HEK293 (cell line): Measurements from ENCODE around the gene DHRS12.

Experiments
- GFI1B ChIP-seq: fragments of 450-650 bp; formaldehyde crosslinking; IDR thresholded peaks from 2 replicates; pipeline ENCODE4 v1.5.1; 2016; ENCODE audit warnings: missing biosample characterization, missing genetic modification characterization
- ZBTB21 ChIP-seq: fragments of 450-650 bp; formaldehyde crosslinking; IDR thresholded peaks from 2 replicates; pipeline ENCODE4 v1.5.1; 2017; ENCODE audit warnings: missing biosample characterization, missing genetic modification characterization
- ZNF114 ChIP-seq: fragments of 450-650 bp; formaldehyde crosslinking; IDR thresholded peaks from 2 replicates; pipeline ENCODE4 v1.5.0; 2017; ENCODE audit warnings: missing biosample characterization, missing genetic modification characterization
- ZNF223 ChIP-seq: fragments of 450-650 bp; formaldehyde crosslinking; IDR thresholded peaks from 2 replicates; pipeline ENCODE4 v1.5.1; 2016; ENCODE audit warnings: missing biosample characterization, missing genetic modification characterization
- ZNF311 ChIP-seq: fragments of 450-650 bp; formaldehyde crosslinking; IDR thresholded peaks from 2 replicates; pipeline ENCODE4 v1.5.1; 2017; ENCODE audit warnings: missing biosample characterization, missing genetic modification characterization, borderline replicate concordance
- ZNF501 ChIP-seq: fragments of 450-650 bp; formaldehyde crosslinking; IDR thresholded peaks from 2 replicates; pipeline ENCODE4 v1.5.1; 2016; ENCODE audit warnings: missing biosample characterization, missing genetic modification characterization
- ZNF529 ChIP-seq: fragments of 450-650 bp; formaldehyde crosslinking; IDR thresholded peaks from 2 replicates; pipeline ENCODE4 v1.5.1; 2017; ENCODE audit warnings: missing genetic modification characterization, missing biosample characterization; ENCODE audit not compliant: insufficient replicate concordance
- ZNF660 ChIP-seq: fragments of 450-650 bp; IDR thresholded peaks from 2 replicates; pipeline ENCODE4 v1.5.1; 2018; ENCODE audit warnings: missing biosample characterization, mild to moderate bottlenecking, missing genetic modification characterization
- ZNF777 ChIP-seq: fragments of 450-650 bp; formaldehyde crosslinking; IDR thresholded peaks from 2 replicates; pipeline ENCODE4 v1.5.1; 2017; ENCODE audit warnings: missing biosample characterization, missing genetic modification characterization, borderline replicate concordance
- TF ChIP-seq, protein P1 (sequence below): fragments of 450-650 bp; formaldehyde crosslinking; IDR thresholded peaks from 2 replicates; pipeline ENCODE4 v1.5.1; 2016; ENCODE audit warnings: missing biosample characterization, missing genetic modification characterization, low read depth
- TF ChIP-seq, protein P2 (sequence below): fragments of 450-650 bp; formaldehyde crosslinking; IDR thresholded peaks from 2 replicates; pipeline ENCODE4 v1.5.1; 2016; ENCODE audit warnings: missing biosample characterization, missing genetic modification characterization
- TF ChIP-seq, protein P3 (sequence below): fragments of 450-650 bp; formaldehyde crosslinking; IDR thresholded peaks from 2 replicates; pipeline ENCODE4 v1.5.1; 2016; ENCODE audit warnings: missing biosample characterization, missing genetic modification characterization

- TF ChIP-seq GFI1B (tag by site-specific recombination) = no peak
- TF ChIP-seq, protein P1, sequence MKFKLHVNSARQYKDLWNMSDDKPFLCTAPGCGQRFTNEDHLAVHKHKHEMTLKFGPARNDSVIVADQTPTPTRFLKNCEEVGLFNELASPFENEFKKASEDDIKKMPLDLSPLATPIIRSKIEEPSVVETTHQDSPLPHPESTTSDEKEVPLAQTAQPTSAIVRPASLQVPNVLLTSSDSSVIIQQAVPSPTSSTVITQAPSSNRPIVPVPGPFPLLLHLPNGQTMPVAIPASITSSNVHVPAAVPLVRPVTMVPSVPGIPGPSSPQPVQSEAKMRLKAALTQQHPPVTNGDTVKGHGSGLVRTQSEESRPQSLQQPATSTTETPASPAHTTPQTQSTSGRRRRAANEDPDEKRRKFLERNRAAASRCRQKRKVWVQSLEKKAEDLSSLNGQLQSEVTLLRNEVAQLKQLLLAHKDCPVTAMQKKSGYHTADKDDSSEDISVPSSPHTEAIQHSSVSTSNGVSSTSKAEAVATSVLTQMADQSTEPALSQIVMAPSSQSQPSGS (tag by site-specific recombination) = no peak
- TF ChIP-seq ZNF777 (tag by site-specific recombination) = no peak
- TF ChIP-seq, protein P2, sequence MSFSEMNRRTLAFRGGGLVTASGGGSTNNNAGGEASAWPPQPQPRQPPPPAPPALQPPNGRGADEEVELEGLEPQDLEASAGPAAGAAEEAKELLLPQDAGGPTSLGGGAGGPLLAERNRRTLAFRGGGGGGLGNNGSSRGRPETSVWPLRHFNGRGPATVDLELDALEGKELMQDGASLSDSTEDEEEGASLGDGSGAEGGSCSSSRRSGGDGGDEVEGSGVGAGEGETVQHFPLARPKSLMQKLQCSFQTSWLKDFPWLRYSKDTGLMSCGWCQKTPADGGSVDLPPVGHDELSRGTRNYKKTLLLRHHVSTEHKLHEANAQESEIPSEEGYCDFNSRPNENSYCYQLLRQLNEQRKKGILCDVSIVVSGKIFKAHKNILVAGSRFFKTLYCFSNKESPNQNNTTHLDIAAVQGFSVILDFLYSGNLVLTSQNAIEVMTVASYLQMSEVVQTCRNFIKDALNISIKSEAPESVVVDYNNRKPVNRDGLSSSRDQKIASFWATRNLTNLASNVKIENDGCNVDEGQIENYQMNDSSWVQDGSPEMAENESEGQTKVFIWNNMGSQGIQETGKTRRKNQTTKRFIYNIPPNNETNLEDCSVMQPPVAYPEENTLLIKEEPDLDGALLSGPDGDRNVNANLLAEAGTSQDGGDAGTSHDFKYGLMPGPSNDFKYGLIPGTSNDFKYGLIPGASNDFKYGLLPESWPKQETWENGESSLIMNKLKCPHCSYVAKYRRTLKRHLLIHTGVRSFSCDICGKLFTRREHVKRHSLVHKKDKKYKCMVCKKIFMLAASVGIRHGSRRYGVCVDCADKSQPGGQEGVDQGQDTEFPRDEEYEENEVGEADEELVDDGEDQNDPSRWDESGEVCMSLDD (tag by site-specific recombination) = no peak
- no peak for TF ChIP-seq ZNF529
- TF ChIP-seq ZNF223 (tag by site-specific recombination) = no peak
- TF ChIP-seq, protein P3, sequence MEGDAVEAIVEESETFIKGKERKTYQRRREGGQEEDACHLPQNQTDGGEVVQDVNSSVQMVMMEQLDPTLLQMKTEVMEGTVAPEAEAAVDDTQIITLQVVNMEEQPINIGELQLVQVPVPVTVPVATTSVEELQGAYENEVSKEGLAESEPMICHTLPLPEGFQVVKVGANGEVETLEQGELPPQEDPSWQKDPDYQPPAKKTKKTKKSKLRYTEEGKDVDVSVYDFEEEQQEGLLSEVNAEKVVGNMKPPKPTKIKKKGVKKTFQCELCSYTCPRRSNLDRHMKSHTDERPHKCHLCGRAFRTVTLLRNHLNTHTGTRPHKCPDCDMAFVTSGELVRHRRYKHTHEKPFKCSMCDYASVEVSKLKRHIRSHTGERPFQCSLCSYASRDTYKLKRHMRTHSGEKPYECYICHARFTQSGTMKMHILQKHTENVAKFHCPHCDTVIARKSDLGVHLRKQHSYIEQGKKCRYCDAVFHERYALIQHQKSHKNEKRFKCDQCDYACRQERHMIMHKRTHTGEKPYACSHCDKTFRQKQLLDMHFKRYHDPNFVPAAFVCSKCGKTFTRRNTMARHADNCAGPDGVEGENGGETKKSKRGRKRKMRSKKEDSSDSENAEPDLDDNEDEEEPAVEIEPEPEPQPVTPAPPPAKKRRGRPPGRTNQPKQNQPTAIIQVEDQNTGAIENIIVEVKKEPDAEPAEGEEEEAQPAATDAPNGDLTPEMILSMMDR (tag by site-specific recombination) = no peak
- no peak for TF ChIP-seq ZNF660 (tag by site-specific recombination)
- TF ChIP-seq ZNF501 (tag by site-specific recombination) = no peak
- 0 out of 2 replicates have a peak, but pooled peaks have one; percentile 7 for TF ChIP-seq ZBTB21 (tag by site-specific recombination)
- no peak for TF ChIP-seq ZNF311 (tag by site-specific recombination)
- no peak for TF ChIP-seq ZNF114 (tag by site-specific recombination)
These were observed 571 bp upstream of the DHRS12 start for GRCh38 chr13:51804295-51805172.
